Suprapubic skin (tissue), 3 donors: ENCODE measurements around the gene SKAP1.

Experiments
- CTCF ChIP-seq, 2 donors: fragments of 200-600 bp in 1 of 2; fragments of 450-650 bp in 1 of 2; sonication (generic) in 1 of 2; IDR thresholded peaks; one replicate each; pipeline ENCODE4 v1.5.1; 2016 to 2019; ENCODE audit warnings: antibody characterized with exemption in 2 of 2, mild to moderate bottlenecking in 1 of 2, moderate library complexity in 1 of 2
- POLR2A ChIP-seq, 2 donors: fragments of 450-650 bp; IDR thresholded peaks; one replicate each; pipeline ENCODE4 v1.6.1; 2017; ENCODE audit warnings: antibody characterized with exemption in 2 of 2, mild to moderate bottlenecking in 2 of 2, moderate library complexity in 2 of 2

GRCh38 chr17:48231995-48232959, 197.7 kb downstream of the SKAP1 start:
- no peak for TF ChIP-seq CTCF (IDR thresholded peaks at IDR 0.05)
- no peak for TF ChIP-seq POLR2A (IDR thresholded peaks at IDR 0.05)
